Suprapubic skin (tissue), 4 donors: Measurements from ENCODE around the gene EEF1A1.
"Not testable (repeated sequence)": the region's sequence is repeated elsewhere in the genome, so short reads cannot be mapped to it uniquely, and the experiment has no call there.

ENCODE experiments used
- EP300 ChIP-seq: sonication (generic); formaldehyde crosslinking; IDR thresholded peaks from one replicate; pipeline ENCODE4 v1.6.1; 2017; ENCODE audit warnings: antibody characterized with exemption
- POLR2A ChIP-seq, 2 donors: fragments of 450-650 bp; IDR thresholded peaks; one replicate each; pipeline ENCODE4 v1.6.1; 2017; ENCODE audit warnings: antibody characterized with exemption in 2 of 2, mild to moderate bottlenecking in 2 of 2, moderate library complexity in 2 of 2
- POLR2AphosphoS5 ChIP-seq, 3 donors: sonication (generic); formaldehyde crosslinking; IDR thresholded peaks; one replicate each; pipeline ENCODE4 v1.6.1; 2017; ENCODE audit warnings: antibody characterized with exemption in 3 of 3
- TF ChIP-seq, protein P1 (sequence below), 2 donors: fragments of 200-600 bp in 1 of 2; fragments of 450-650 bp in 1 of 2; sonication (generic) in 1 of 2; IDR thresholded peaks; one replicate each; pipeline ENCODE4 v1.5.1; 2016 to 2019; ENCODE audit warnings: antibody characterized with exemption in 2 of 2, mild to moderate bottlenecking in 1 of 2, moderate library complexity in 1 of 2

DNA sequence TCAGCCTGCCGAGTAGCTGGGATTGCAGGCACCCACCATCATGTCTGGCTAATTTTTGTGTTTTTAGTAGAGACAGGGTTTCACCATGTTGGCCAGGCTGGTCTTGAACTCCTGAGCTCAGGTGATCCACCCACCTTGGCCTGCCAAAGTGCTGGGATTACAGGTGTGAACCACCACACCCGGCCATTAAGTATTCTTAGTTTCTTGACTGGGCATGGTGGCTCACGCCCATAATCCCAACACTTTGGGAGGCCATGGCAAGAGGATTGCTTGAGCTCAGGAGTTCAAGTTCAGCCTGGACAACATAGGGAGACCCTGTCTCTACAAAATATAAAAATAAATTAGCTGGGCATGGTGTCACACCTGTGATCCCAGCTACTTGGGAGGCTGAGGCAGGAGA lies 21.6 kb upstream of the EEF1A1 start:
- TF ChIP-seq, protein P1, sequence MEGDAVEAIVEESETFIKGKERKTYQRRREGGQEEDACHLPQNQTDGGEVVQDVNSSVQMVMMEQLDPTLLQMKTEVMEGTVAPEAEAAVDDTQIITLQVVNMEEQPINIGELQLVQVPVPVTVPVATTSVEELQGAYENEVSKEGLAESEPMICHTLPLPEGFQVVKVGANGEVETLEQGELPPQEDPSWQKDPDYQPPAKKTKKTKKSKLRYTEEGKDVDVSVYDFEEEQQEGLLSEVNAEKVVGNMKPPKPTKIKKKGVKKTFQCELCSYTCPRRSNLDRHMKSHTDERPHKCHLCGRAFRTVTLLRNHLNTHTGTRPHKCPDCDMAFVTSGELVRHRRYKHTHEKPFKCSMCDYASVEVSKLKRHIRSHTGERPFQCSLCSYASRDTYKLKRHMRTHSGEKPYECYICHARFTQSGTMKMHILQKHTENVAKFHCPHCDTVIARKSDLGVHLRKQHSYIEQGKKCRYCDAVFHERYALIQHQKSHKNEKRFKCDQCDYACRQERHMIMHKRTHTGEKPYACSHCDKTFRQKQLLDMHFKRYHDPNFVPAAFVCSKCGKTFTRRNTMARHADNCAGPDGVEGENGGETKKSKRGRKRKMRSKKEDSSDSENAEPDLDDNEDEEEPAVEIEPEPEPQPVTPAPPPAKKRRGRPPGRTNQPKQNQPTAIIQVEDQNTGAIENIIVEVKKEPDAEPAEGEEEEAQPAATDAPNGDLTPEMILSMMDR (IDR thresholded peaks at IDR 0.05), result not testable (repeated sequence)
- not testable (repeated sequence) for TF ChIP-seq POLR2AphosphoS5 (IDR thresholded peaks at IDR 0.05); EP300; POLR2A (IDR thresholded peaks at IDR 0.05)
